Effector CD4-positive, alpha-beta T cell (primary cell): ENCODE measurements around the gene SLC4A1.
A peak's percentile ranks its signal among the peaks of the same experiment; 100 is the strongest.

Experiments
- DNase-seq: peaks from one replicate; pipeline ENCODE4 v3.0.0-alpha.2; 2020

Gene SLC4A1

DNA sequence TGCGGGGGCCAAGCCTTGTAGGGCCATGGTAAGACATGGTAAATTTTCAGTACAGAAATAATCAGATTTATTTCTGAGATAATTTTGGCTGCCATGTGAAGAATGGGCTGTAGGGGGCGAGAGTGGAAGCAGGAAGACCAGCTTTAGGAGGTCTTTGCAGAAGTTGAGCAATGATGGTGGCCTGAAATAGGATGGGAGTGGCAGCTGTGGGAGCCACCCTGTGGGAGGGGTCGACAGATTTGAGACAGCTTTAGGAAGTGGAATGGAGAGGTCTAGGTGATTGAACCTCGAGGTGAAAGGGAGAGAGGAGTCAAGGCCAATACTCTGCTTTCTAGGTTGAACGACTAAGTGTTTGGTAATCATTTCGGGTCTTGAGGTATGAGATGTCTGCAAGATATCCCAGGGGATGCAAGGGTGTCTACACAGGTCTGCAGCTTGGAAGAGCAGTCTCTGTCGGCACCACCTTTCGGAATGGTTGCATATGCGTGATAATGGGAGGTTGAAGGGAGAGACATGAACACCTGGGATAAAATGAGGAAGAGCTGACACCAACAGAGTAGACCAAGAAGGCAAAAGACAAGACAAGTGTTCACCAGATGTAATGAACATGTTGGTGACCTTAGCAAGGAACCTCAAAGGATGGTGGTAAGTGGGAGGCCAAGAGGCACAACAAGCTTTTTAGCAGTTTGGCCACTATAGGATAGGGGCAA, 64.0 kb downstream of the SLC4A1 start:
- DNase-seq: peak; percentile 29

DNA sequence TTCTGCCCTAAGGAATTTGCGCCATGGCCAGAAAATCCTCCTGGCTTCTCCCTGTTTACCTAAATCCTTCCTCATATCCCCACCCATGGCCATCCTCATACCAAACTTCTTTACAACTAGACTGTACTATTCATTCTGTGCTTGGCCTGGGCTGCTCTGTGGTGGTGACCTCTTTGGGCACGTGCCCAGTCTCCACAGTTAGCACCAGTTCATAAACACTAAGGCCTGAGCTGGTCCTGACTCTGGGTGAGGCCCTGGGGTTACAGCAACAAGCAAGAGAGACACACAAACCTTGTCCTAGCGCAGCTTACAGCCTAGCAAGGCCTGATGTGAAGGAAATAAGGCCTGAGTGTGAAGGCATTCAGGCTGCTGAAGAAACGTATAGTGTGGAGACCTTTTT, 65.2 kb downstream of the SLC4A1 start:
- no peak for DNase-seq

DNA sequence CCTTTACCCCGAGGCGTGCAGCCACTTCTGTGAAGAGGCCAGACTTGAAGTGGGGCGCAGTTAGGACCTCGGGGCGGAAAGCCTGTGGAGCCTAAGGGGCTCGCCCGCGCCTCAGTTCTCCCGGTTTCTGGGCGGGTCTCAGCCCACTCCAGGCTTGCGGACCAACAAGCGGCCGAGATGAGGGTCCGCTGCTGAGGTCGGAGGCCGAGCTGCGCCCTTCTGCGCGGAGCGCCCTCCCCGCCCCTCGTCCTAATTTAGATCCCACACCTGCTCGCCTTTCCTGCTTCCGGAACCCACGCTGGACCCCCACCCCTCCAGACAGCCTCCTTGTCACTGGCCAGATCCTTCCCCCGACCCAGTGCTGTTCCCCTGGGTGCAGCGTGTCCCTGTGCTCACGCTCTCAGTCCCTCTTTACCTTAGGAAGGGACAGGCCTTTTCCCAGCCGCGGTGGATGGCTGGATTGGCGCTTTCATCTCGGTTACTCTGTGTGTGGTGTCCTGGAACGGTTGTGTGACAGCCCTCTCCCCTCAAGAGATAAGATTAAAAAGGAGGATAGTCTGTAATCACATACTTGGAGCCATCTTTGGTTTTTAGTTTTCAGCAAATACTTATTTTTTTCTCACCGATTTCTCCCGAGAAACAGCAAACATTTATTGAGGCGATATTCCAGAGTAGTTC, 67.3 kb downstream of the SLC4A1 start:
- DNase-seq: no peak

GRCh38 chr17:44199553-44200477, 68.1 kb downstream of the SLC4A1 start, which contains the start of gene ATXN7L3:
TSS of gene ATXN7L3 (minus strand) at chr17:44199884. CDS start at chr17:44198070, 1,814 bp downstream.
- peak; percentile 97 for DNase-seq

- DNase-seq: peak; percentile 45
Observed at GRCh38 chr17:44198721-44199552, 69.0 kb downstream of the SLC4A1 start.
